Lower leg skin (tissue), 3 donors: ENCODE measurements around the gene RNF149.

Experiments
- POLR2A ChIP-seq, 2 donors: fragments of 450-650 bp; IDR thresholded peaks; one replicate each; pipeline ENCODE4 v1.6.1; 2016 to 2017; ENCODE audit warnings: antibody characterized with exemption in 2 of 2, mild to moderate bottlenecking in 1 of 2, moderate library complexity in 1 of 2
- TF ChIP-seq, protein P1 (sequence below), 3 donors: fragments of 450-650 bp; IDR thresholded peaks; one replicate each; pipeline ENCODE4 v1.5.1; 2016; ENCODE audit warnings: antibody characterized with exemption in 3 of 3, mild to moderate bottlenecking in 3 of 3, moderate library complexity in 2 of 3

DNA sequence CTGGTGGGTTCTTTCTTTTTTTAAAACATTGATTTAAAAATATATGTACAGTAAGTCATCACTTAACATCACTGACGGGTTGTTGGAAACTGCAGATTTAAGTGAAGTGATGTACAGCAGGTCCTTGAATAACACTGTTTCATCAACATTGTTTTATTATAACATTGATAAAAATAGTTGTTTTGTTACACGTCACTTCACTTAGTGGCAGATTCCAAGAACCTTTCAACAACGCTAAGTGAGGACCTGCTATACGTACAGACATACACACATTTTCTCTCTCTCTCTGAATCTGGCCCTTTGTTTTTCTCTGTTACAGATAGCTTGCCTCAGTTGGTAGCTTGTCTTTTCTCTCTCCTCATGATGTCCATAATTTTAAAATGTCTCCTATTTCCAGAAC lies 46.4 kb downstream of the RNF149 start:
- TF ChIP-seq, protein P1, sequence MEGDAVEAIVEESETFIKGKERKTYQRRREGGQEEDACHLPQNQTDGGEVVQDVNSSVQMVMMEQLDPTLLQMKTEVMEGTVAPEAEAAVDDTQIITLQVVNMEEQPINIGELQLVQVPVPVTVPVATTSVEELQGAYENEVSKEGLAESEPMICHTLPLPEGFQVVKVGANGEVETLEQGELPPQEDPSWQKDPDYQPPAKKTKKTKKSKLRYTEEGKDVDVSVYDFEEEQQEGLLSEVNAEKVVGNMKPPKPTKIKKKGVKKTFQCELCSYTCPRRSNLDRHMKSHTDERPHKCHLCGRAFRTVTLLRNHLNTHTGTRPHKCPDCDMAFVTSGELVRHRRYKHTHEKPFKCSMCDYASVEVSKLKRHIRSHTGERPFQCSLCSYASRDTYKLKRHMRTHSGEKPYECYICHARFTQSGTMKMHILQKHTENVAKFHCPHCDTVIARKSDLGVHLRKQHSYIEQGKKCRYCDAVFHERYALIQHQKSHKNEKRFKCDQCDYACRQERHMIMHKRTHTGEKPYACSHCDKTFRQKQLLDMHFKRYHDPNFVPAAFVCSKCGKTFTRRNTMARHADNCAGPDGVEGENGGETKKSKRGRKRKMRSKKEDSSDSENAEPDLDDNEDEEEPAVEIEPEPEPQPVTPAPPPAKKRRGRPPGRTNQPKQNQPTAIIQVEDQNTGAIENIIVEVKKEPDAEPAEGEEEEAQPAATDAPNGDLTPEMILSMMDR (IDR thresholded peaks at IDR 0.05): no peak
- no peak for TF ChIP-seq POLR2A (IDR thresholded peaks at IDR 0.05)
